Left renal pelvis (tissue), 4 donors: ENCODE results near the gene FGF6. TPM values are rescaled to one million over a fixed set of nuclear protein-coding genes. Genes with fewer than 3 reads are reported as not detected.

ENCODE experiments used
- polyA plus RNA-seq, 4 donors: library from polyadenylated mRNA; unstranded; fragments of 120-200 nt; gene quantifications; one replicate each; pipeline ENCODE4 v1.2.1, GENCODE V29; 2013; ENCODE audit not compliant: insufficient read length in 4 of 4

Gene FGF6
- polyA plus RNA-seq, 4 donors, result not detected

Other genes starting within 250 kb of the FGF6 start
- gene CCND2, start 172.1 kb downstream of the FGF6 start, polyA plus RNA-seq, result 10 to 100 TPM; 60.2 to 78.0 (median 66.0) TPM
- 10 to 100 TPM in 1 of 4 donors, 1 to 10 TPM in 3; 5.0 to 10.0 (median 8.4) TPM for gene TIGAR, start 124.6 kb downstream of the FGF6 start, polyA plus RNA-seq
- under 1 TPM in 2 of 4 donors, not detected in 2; 0.05 to 0.06 TPM for gene FGF23, start 66.1 kb downstream of the FGF6 start, polyA plus RNA-seq
- 10 to 100 TPM; 19.5 to 33.9 (median 27.7) TPM for gene RAD51AP1, start 93.1 kb upstream of the FGF6 start, polyA plus RNA-seq
- gene DYRK4, start 116.4 kb upstream of the FGF6 start, polyA plus RNA-seq, result 10 to 100 TPM; 37.4 to 59.5 (median 52.4) TPM
- 1 to 10 TPM; 1.4 to 6.5 (median 4.3) TPM for gene AKAP3, start 203.2 kb upstream of the FGF6 start, polyA plus RNA-seq
- 100 to 1,000 TPM in 3 of 4 donors, 10 to 100 TPM in 1; 67.3 to 121 (median 115) TPM for gene NDUFA9, start 203.3 kb upstream of the FGF6 start, polyA plus RNA-seq